H1 (cell line): Measurements from ENCODE around the gene SNX6. TPM values are rescaled to one million over a fixed set of nuclear protein-coding genes. Genes with fewer than 3 reads are reported as not detected.

Experiments used
- CTCF ChIA-PET: fragments of 300-600 bp; sonication (Branson Sonifier 250); formaldehyde crosslinking; loops from one replicate; lab custom pipeline; 2021; ENCODE audit not compliant: partially characterized antibody; lab: Charles Lee
- POLR2A ChIA-PET: fragments of 300-600 bp; sonication (Branson Sonifier 250); formaldehyde crosslinking; loops from one replicate; lab custom pipeline; 2021; ENCODE audit warnings: inconsistent platforms; ENCODE audit not compliant: partially characterized antibody; lab: Charles Lee
- DNase-seq, 2 experiments: peaks; one replicate each; pipeline versions ENCODE4 v3.0.0 to v3.0.0-alpha.2; 2010 to 2022; ENCODE audit warnings: low spot score in 2 of 2, low read depth in 1 of 2, mixed read lengths in 1 of 2
- FAIRE-seq: peaks from 2 replicates; lab custom pipeline; 2011; peaks lifted over from hg19 to GRCh38; lab: Jason Lieb, UNC
- H2AFZ ChIP-seq: 2 replicates; pipeline ENCODE4 v1.8.1; 2012; ENCODE audit warnings: low read length, inconsistent platforms
- H2AK5ac ChIP-seq: 2 replicates; pipeline ENCODE4 v1.6.1; 2013; ENCODE audit warnings: low read depth, low read length
- H2BK120ac ChIP-seq: replicated peaks from 2 replicates; pipeline ENCODE3; 2013; ENCODE audit warnings: low read depth, low read length, inconsistent platforms
- H2BK12ac ChIP-seq: 2 replicates; pipeline ENCODE4 v1.6.1; 2013; ENCODE audit warnings: low read depth, low read length
- H2BK15ac ChIP-seq: 2 replicates; pipeline ENCODE4 v1.6.1; 2013; ENCODE audit warnings: low read length
- H2BK20ac ChIP-seq: 2 replicates; pipeline ENCODE4 v1.6.1; 2013; ENCODE audit warnings: low read length
- H2BK5ac ChIP-seq: 2 replicates; pipeline ENCODE4 v1.6.1; 2013; ENCODE audit warnings: low read depth, low read length
- H3K14ac ChIP-seq: 2 replicates; pipeline ENCODE4 v1.6.1; 2013; ENCODE audit warnings: inconsistent platforms; ENCODE audit not compliant: insufficient read length
- H3K18ac ChIP-seq: 2 replicates; pipeline ENCODE4 v1.6.1; 2013; ENCODE audit warnings: low read length; ENCODE audit errors: extremely low read depth
- H3K23ac ChIP-seq: 2 replicates; pipeline ENCODE4 v1.6.1; 2013; ENCODE audit warnings: inconsistent platforms; ENCODE audit not compliant: insufficient read length
- H3K23me2 ChIP-seq: 2 replicates; pipeline ENCODE4 v1.6.1; 2013; ENCODE audit warnings: low read depth, low read length
- H3K27ac ChIP-seq: 2 replicates; pipeline ENCODE4 v1.6.1; 2011; ENCODE audit warnings: low read depth, low read length, inconsistent platforms
- H3K27me3 ChIP-seq, 4 experiments: replicated peaks in 1 of 4; 1 replicate in 1 of 4; 2 replicates in 3 of 4; pipeline versions ENCODE4 v1.6.1 to v1.8.1; 2011 to 2013; ENCODE audit warnings: low read length in 3 of 4, mild to moderate bottlenecking in 3 of 4, inconsistent platforms in 2 of 4, mixed read lengths in 2 of 4, moderate library complexity in 1 of 4; ENCODE audit not compliant: control insufficient read depth in 3 of 4, insufficient read depth in 3 of 4; ENCODE audit errors: extremely low read depth in 1 of 4
- H3K36me3 ChIP-seq, 4 experiments: 2 replicates each; pipeline versions ENCODE4 v1.6.1 to v1.8.1; 2011 to 2013; ENCODE audit warnings: mild to moderate bottlenecking in 4 of 4, low read length in 3 of 4, moderate library complexity in 2 of 4, control low read depth in 1 of 4, inconsistent platforms in 1 of 4; ENCODE audit not compliant: insufficient read depth in 4 of 4, control insufficient read depth in 2 of 4
- H3K4ac ChIP-seq: replicated peaks from 2 replicates; pipeline ENCODE3; 2013; ENCODE audit warnings: low read length, low read depth, mixed read lengths, inconsistent platforms; ENCODE audit not compliant: insufficient read length
- H3K4me1 ChIP-seq, 4 experiments: replicated peaks in 1 of 4; 1 replicate in 1 of 4; 2 replicates in 3 of 4; pipeline versions ENCODE4 v1.6.1 to v1.8.1; 2011 to 2013; ENCODE audit warnings: low read length in 3 of 4, inconsistent platforms in 2 of 4, mixed read lengths in 1 of 4; ENCODE audit not compliant: insufficient read depth in 4 of 4, control insufficient read depth in 3 of 4
- H3K4me2 ChIP-seq, 2 experiments: 2 replicates each; pipeline versions ENCODE4 v1.6.1 to v1.8.1; 2011 to 2013; ENCODE audit warnings: low read depth in 2 of 2, low read length in 2 of 2, control low read depth in 1 of 2, inconsistent platforms in 1 of 2, mild to moderate bottlenecking in 1 of 2; ENCODE audit not compliant: insufficient read depth in 1 of 2
- H3K4me3 ChIP-seq, 4 experiments: fragments of 200-600, 300-600 bp in 1 of 4; sonication (generic), shearing (Covaris generic), sonication (Bioruptor Twin) in 1 of 4; 2 replicates each; pipeline versions ENCODE4 v1.5.1 to v1.8.1; 2011 to 2016; ENCODE audit warnings: low read length in 4 of 4, low read depth in 3 of 4, control low read depth in 2 of 4, inconsistent platforms in 2 of 4, mild to moderate bottlenecking in 2 of 4, mixed read lengths in 1 of 4, moderate library complexity in 1 of 4; ENCODE audit not compliant: insufficient read depth in 2 of 4; ENCODE audit errors: extremely low read depth in 1 of 4
- H3K56ac ChIP-seq: replicated peaks from 2 replicates; pipeline ENCODE3; 2013; ENCODE audit warnings: low read depth, mild to moderate bottlenecking, mixed read lengths, low read length, inconsistent platforms; ENCODE audit not compliant: insufficient read length
- H3K79me1 ChIP-seq: 2 replicates; pipeline ENCODE4 v1.6.1; 2013; ENCODE audit warnings: low read depth, low read length, control low read depth
- H3K79me2 ChIP-seq, 2 experiments: 2 replicates each; pipeline versions ENCODE4 v1.6.1 to v1.8.1; 2012 to 2013; ENCODE audit warnings: low read length in 2 of 2, mild to moderate bottlenecking in 2 of 2, inconsistent platforms in 1 of 2; ENCODE audit not compliant: insufficient read depth in 2 of 2, control insufficient read depth in 1 of 2
- H3K9ac ChIP-seq, 4 experiments: replicated peaks in 1 of 4; 1 replicate in 1 of 4; 2 replicates in 3 of 4; pipeline versions ENCODE4 v1.6.1 to v1.8.1; 2011 to 2013; ENCODE audit warnings: low read depth in 3 of 4, low read length in 3 of 4, control low read depth in 2 of 4, mild to moderate bottlenecking in 2 of 4, moderate library complexity in 2 of 4, inconsistent platforms in 1 of 4; ENCODE audit errors: extremely low read depth in 1 of 4
- H3K9me3 ChIP-seq, 2 experiments: 2 replicates each; pipeline versions ENCODE4 v1.6.1 to v1.8.1; 2012 to 2013; ENCODE audit warnings: mild to moderate bottlenecking in 2 of 2, moderate library complexity in 2 of 2, control low read depth in 1 of 2, inconsistent platforms in 1 of 2, low read depth in 1 of 2, low read length in 1 of 2, mixed read lengths in 1 of 2; ENCODE audit not compliant: insufficient read depth in 2 of 2
- H4K20me1 ChIP-seq, 2 experiments: replicated peaks in 1 of 2; 2 replicates each; pipeline versions ENCODE3 to v1.8.1; 2011 to 2013; ENCODE audit warnings: inconsistent platforms in 2 of 2, low read length in 2 of 2, mild to moderate bottlenecking in 1 of 2; ENCODE audit not compliant: insufficient read depth in 2 of 2, control insufficient read depth in 1 of 2
- H4K5ac ChIP-seq: 2 replicates; pipeline ENCODE4 v1.6.1; 2013; ENCODE audit warnings: low read length, low read depth, mixed read lengths, inconsistent platforms; ENCODE audit not compliant: insufficient read length
- H4K8ac ChIP-seq: 2 replicates; pipeline ENCODE4 v1.8.0; 2013; ENCODE audit warnings: mild to moderate bottlenecking, moderate library complexity, low read length, inconsistent platforms; ENCODE audit not compliant: insufficient read depth; ENCODE audit errors: extremely low read depth
- H4K91ac ChIP-seq: replicated peaks from 2 replicates; pipeline ENCODE3; 2013; ENCODE audit warnings: low read length, mixed read lengths, inconsistent platforms; ENCODE audit not compliant: insufficient read length
- BCL11A ChIP-seq, 2 experiments: IDR thresholded peaks; one replicate each; pipeline ENCODE4 v1.6.1; 2011; ENCODE audit warnings: low read depth in 2 of 2, low read length in 2 of 2, mild to moderate bottlenecking in 2 of 2
- CTBP2 ChIP-seq: IDR thresholded peaks from 2 replicates; pipeline ENCODE4 v1.7.0; 2011; ENCODE audit warnings: borderline replicate concordance, mild to moderate bottlenecking, moderate library complexity, mixed read lengths, low read length; ENCODE audit not compliant: insufficient read depth, insufficient read length
- KDM1A ChIP-seq: fragments of 200-600, 300-600 bp; sonication (generic); IDR thresholded peaks from 2 replicates; pipeline ENCODE4 v1.7.1; 2016; ENCODE audit warnings: mild to moderate bottlenecking, low read length, borderline replicate concordance
- POU5F1 ChIP-seq: IDR thresholded peaks from 2 replicates; pipeline ENCODE4 v1.6.1; 2011; ENCODE audit warnings: low read depth, mild to moderate bottlenecking, low read length, moderate library complexity
- RAD21 ChIP-seq, 2 experiments: IDR thresholded peaks in 1 of 2; conservative IDR thresholded peaks in 1 of 2; 2 replicates each; pipeline ENCODE4 v1.6.1; 2011; ENCODE audit warnings: low read depth in 2 of 2, low read length in 2 of 2, improper control_type of control experiment in 1 of 2, inconsistent platforms in 1 of 2, mild to moderate bottlenecking in 1 of 2, moderate library complexity in 1 of 2
- RFX5 ChIP-seq: IDR thresholded peaks from 2 replicates; pipeline ENCODE4 v1.6.1; 2011; ENCODE audit warnings: low read depth, low read length, improper control_type of control experiment, borderline replicate concordance
- SP4 ChIP-seq: IDR thresholded peaks from 2 replicates; pipeline ENCODE4 v1.6.1; 2012; ENCODE audit warnings: low read length, inconsistent platforms
- TAF7 ChIP-seq: optimal IDR thresholded peaks from 2 replicates; pipeline ENCODE3; 2011; ENCODE audit warnings: low read depth, mild to moderate bottlenecking, inconsistent platforms, low read length, moderate library complexity, borderline replicate concordance
- USF2 ChIP-seq: IDR thresholded peaks from 2 replicates; pipeline ENCODE4 v1.6.1; 2011; ENCODE audit warnings: low read length, improper control_type of control experiment
- ZNF274 ChIP-seq: IDR thresholded peaks from 2 replicates; pipeline ENCODE4 v1.7.0; 2012; ENCODE audit warnings: low read length, borderline replicate concordance; ENCODE audit errors: extremely low read depth
- whole genome bisulfite sequencing, 2 experiments: shearing (Covaris generic) in 1 of 2; methylation state at CpG; one replicate each; pipeline versions ENCODE4 v1.1.6 to v1.1.7; 2013 to 2015; ENCODE audit warnings: low lambda C conversion rate in 2 of 2, mixed read lengths in 2 of 2, inconsistent platforms in 1 of 2, low coverage in 1 of 2, missing lambda C conversion rate in 1 of 2; ENCODE audit not compliant: insufficient replicate concordance in 2 of 2, insufficient coverage in 1 of 2, insufficient read length in 1 of 2; ENCODE audit errors: extremely low coverage in 1 of 2, missing lambda C conversion rate in 1 of 2; 5-methylcytosine and 5-hydroxymethylcytosine counted together
- polyA plus RNA-seq, 7 experiments: library from polyadenylated mRNA; depleted of rRNA in 3 of 7; stranded (reverse) in 5 of 7; unstranded in 2 of 7; fragments of >200 nt in 5 of 7; fragments of 200-250 nt in 2 of 7; gene quantifications; 1 replicate in 5 of 7; 2 replicates in 1 of 7; 4 replicates in 1 of 7; pipeline versions ENCODE4 v1.2.1 to v1.2.3, GENCODE V29; 2011 to 2013; ENCODE audit warnings: missing spikeins in 2 of 7, mixed read lengths in 2 of 7
- total RNA-seq: library from RNA; stranded (reverse); fragmentation: NEBNext Ultra II Directional; extraction: Animal tissue kit (Norgen Biotek cat#: 25700); gene quantifications from 2 replicates; pipeline ENCODE4 v1.2.1, GENCODE V29; 2021

SNX6 gene
- total and polyA plus RNA-seq, 2 of the 8 experiments (the other 6 are each of a cell fraction or from before 2014, with no cell fraction given) = 53.4 to 71.1 TPM

DNA sequence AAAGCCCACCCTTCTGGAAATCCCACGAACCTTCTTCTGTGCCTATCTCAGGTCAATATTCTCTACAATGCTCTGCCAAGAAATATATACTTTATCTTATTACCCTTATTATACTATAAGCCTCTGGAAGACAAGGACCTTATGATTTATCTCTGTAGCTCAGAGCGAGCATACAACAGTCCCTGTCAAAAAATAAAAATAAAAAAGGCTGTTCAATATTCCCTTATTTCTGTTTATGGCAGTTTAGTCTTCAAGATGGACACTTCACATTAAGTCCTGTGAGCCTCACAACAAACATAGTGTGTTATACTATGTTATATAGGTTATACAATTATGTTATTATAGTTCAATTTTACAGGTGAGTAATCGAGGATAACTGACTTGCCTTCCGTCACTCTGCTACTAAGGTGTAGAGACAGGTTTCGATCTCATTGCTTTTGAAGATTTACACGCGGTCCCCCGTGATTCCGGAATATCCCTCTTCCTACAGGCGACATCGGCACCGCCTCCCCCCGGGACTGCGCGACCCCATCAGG lies 91.0 kb downstream of the SNX6 start:
- Histone ChIP-seq H3K4me2 (peak overlapping the region; percentile 71), H4K20me1 (no peaks in the 10 kb centered on the region), H3K56ac (peak overlapping the region; percentile 70), H3K79me2 (peaks cover 3 to 24% of the 10 kb centered on the region in 2 experiments; a peak in 2 of 4 replicates), H3K9me3 (no peaks in the 10 kb centered on the region), H3K27me3 (no peaks in the 10 kb centered on the region), H3K18ac (peak overlapping the region; percentile 95; the same call in 1 of the 2 replicates), H4K91ac (peak overlapping the region; percentile 80), H3K79me1 (no peaks in the 10 kb centered on the region), H2BK12ac (0 out of 2 replicates have a peak overlapping the region, but pooled peaks have one; percentile 75), H3K27ac (peak overlapping the region; percentile 98), H3K23me2 (no peaks in the 10 kb centered on the region), H4K8ac (peak overlapping the region; percentile 99; the same call in 1 of the 2 replicates), H3K14ac (no peak overlapping the region), H2AK5ac (no peak overlapping the region), H3K4me1 (no peaks in the 10 kb centered on the region; a peak in 2 of 7 replicates), H2BK15ac (no peak overlapping the region), H2BK120ac (no peak overlapping the region), H4K5ac (peak overlapping the region; percentile 81), H3K9ac (peak overlapping the region; percentile 87 to 97 (median 96)), H2AFZ (peak overlapping the region; percentile 92; the same call in 1 of the 2 replicates), H3K23ac (no peak overlapping the region), H2BK20ac (no peak overlapping the region), H3K4me3 (peak overlapping the region; percentile 79 to 99 (median 98)), H2BK5ac (peak overlapping the region; percentile 96), H3K4ac (no peak overlapping the region), H3K36me3 (peaks cover 0 to 6% (median 2%) of the 10 kb centered on the region in 4 experiments; a peak in 3 of 8 replicates)
- DNase-seq (no peak), FAIRE-seq (no peak)
- 15% methylated on average over 13 of the region's 15 CpGs; no CpG with 5 or more reads in 1 of the 2 experiments for WGBS, 2 experiments
- POLR2A ChIA-PET = interaction anchor here (1.2 to 1.9 kb wide), 4 partner anchors 9 to 207 kb away, joined by 3 to 5 read pairs (median 4); partner anchors contain the start of gene CFL2
- CTCF ChIA-PET = interaction anchor here (0.6 to 1.6 kb wide), 2 partner anchors 10 to 599 kb away, joined by 3 to 4 read pairs; no protein-coding TSS in a partner anchor
- TF ChIP-seq RAD21 (IDR thresholded peaks at IDR 0.05 in 1 of 2, conservative IDR thresholded peaks at IDR 0.05 in 1 of 2; ENCODE audit: low read depth in 2 of 2, low read length in 2 of 2) = no peak
- TF ChIP-seq RFX5 = no peak
- TF ChIP-seq POU5F1 = no peak
- TF ChIP-seq KDM1A = no peak
- TF ChIP-seq TAF7 = no peak
- TF ChIP-seq ZNF274 = no peak
- no peak for TF ChIP-seq CTBP2
- TF ChIP-seq BCL11A (IDR thresholded peaks at IDR 0.05; ENCODE audit: low read depth in 2 of 2, low read length in 2 of 2) = no peak
- no peak for TF ChIP-seq SP4
- no peak for TF ChIP-seq USF2
